Liver (tissue), 9 donors: ENCODE data around the gene GPRC5B. TPM values are rescaled to one million over a fixed set of nuclear protein-coding genes. Genes with fewer than 3 reads are reported as not detected.

Experiments
- DNase-seq: peaks from one replicate; pipeline ENCODE4 v3.0.0-alpha.2; 2017; ENCODE audit warnings: low spot score
- H3K27ac ChIP-seq, 2 donors: one replicate each; pipeline ENCODE4 v1.7.0; 2013; ENCODE audit warnings: inconsistent platforms in 2 of 2, low read length in 2 of 2, control low read depth in 1 of 2, low read depth in 1 of 2, mild to moderate bottlenecking in 1 of 2
- H3K27me3 ChIP-seq, 4 donors: one replicate each; pipeline versions ENCODE4 v1.6.1 to v1.7.0; 2013; ENCODE audit warnings: low read length in 3 of 4, inconsistent platforms in 1 of 4, mild to moderate bottlenecking in 1 of 4, moderate library complexity in 1 of 4; ENCODE audit not compliant: control insufficient read depth in 4 of 4, insufficient read depth in 4 of 4
- H3K36me3 ChIP-seq, 4 donors: one replicate each; pipeline versions ENCODE4 v1.6.1 to v1.7.0; 2013; ENCODE audit warnings: low read length in 3 of 4, mild to moderate bottlenecking in 3 of 4, low read depth in 1 of 4, moderate library complexity in 1 of 4; ENCODE audit not compliant: control insufficient read depth in 4 of 4, insufficient read depth in 3 of 4
- H3K4me1 ChIP-seq, 4 donors: one replicate each; pipeline versions ENCODE4 v1.6.1 to v1.7.0; 2013; ENCODE audit warnings: low read length in 3 of 4, mild to moderate bottlenecking in 3 of 4, moderate library complexity in 1 of 4; ENCODE audit not compliant: control insufficient read depth in 4 of 4, insufficient read depth in 4 of 4
- H3K4me3 ChIP-seq, 3 donors: one replicate each; pipeline versions ENCODE4 v1.6.1 to v1.7.0; 2013; ENCODE audit warnings: low read length in 3 of 3, control low read depth in 1 of 3, low read depth in 1 of 3, mild to moderate bottlenecking in 1 of 3
- H3K9ac ChIP-seq, 2 donors: one replicate each; pipeline ENCODE4 v1.7.0; 2013; ENCODE audit warnings: low read length in 2 of 2, mild to moderate bottlenecking in 2 of 2, moderate library complexity in 2 of 2, control low read depth in 1 of 2, low read depth in 1 of 2
- H3K9me3 ChIP-seq, 4 donors: one replicate each; pipeline versions ENCODE4 v1.6.1 to v1.7.0; 2013; ENCODE audit warnings: low read length in 3 of 4; ENCODE audit not compliant: control insufficient read depth in 4 of 4
- ATF3 ChIP-seq: IDR thresholded peaks from 2 replicates; pipeline ENCODE4 v1.6.1; 2016; ENCODE audit warnings: antibody characterized with exemption
- CTCF ChIP-seq: fragments of 150-350 bp; IDR thresholded peaks from 2 replicates; pipeline ENCODE4 v1.5.1; 2017; ENCODE audit warnings: improper control_type of control experiment, low read depth, low read length; ENCODE audit not compliant: missing input control
- EGR1 ChIP-seq, 2 donors: IDR thresholded peaks; 2 replicates each; pipeline ENCODE4 v1.6.1; 2016 to 2018; ENCODE audit warnings: antibody characterized with exemption in 2 of 2, low read depth in 2 of 2
- FOXA1 ChIP-seq: IDR thresholded peaks from 2 replicates; pipeline ENCODE4 v1.6.1; 2016; ENCODE audit warnings: antibody characterized with exemption
- GABPA ChIP-seq, 2 donors: IDR thresholded peaks in 1 of 2; conservative IDR thresholded peaks in 1 of 2; 2 replicates each; pipeline ENCODE4 v1.6.1; 2016; ENCODE audit warnings: antibody characterized with exemption in 2 of 2, mild to moderate bottlenecking in 1 of 2, moderate library complexity in 1 of 2
- HNF4A ChIP-seq, 2 donors: conservative IDR thresholded peaks; 2 replicates each; pipeline ENCODE4 v1.6.1; 2016; ENCODE audit warnings: antibody characterized with exemption in 2 of 2, mild to moderate bottlenecking in 2 of 2
- HNF4G ChIP-seq: IDR thresholded peaks from 2 replicates; pipeline ENCODE4 v1.6.1; 2016; ENCODE audit warnings: antibody characterized with exemption
- JUND ChIP-seq, 2 donors: IDR thresholded peaks; 2 replicates each; pipeline ENCODE4 v1.6.1; 2016; ENCODE audit warnings: antibody characterized with exemption in 2 of 2
- MAX ChIP-seq: IDR thresholded peaks from 2 replicates; pipeline ENCODE4 v1.6.1; 2016; ENCODE audit warnings: antibody characterized with exemption
- NR2F2 ChIP-seq: IDR thresholded peaks from 2 replicates; pipeline ENCODE4 v1.6.1; 2016; ENCODE audit warnings: antibody characterized with exemption
- RAD21 ChIP-seq, 2 donors: IDR thresholded peaks; 2 replicates each; pipeline ENCODE4 v1.6.1; 2016; ENCODE audit warnings: antibody characterized with exemption in 2 of 2, mild to moderate bottlenecking in 2 of 2
- RXRA ChIP-seq, 2 donors: IDR thresholded peaks; 2 replicates each; pipeline ENCODE4 v1.6.1; 2017 to 2018; ENCODE audit warnings: antibody characterized with exemption in 2 of 2, mild to moderate bottlenecking in 1 of 2
- SP1 ChIP-seq: IDR thresholded peaks from 2 replicates; pipeline ENCODE4 v1.6.1; 2018; ENCODE audit warnings: antibody characterized with exemption, mild to moderate bottlenecking
- TAF1 ChIP-seq: conservative IDR thresholded peaks from 2 replicates; pipeline ENCODE4 v1.6.1; 2016; ENCODE audit warnings: antibody characterized with exemption, mild to moderate bottlenecking
- YY1 ChIP-seq: IDR thresholded peaks from 2 replicates; pipeline ENCODE4 v1.6.1; 2016; ENCODE audit warnings: antibody characterized with exemption, mild to moderate bottlenecking
- WGBS: extraction: QIAGEN DNeasy Blood & Tissue Kit; methylation state at CpG from one replicate; pipeline ENCODE4 v1.1.7; 2013; 5-methylcytosine and 5-hydroxymethylcytosine counted together
- polyA plus RNA-seq, 2 donors: library from polyadenylated mRNA; stranded (reverse) in 1 of 2; unstranded in 1 of 2; fragments of 200-250 nt in 1 of 2; fragments of >200 nt in 1 of 2; fragmentation: Nextera tagmentation in 1 of 2; extraction: Ambion mirVana in 1 of 2; gene quantifications; one replicate each; pipeline versions ENCODE4 v1.2.1 to v1.2.3, GENCODE V29; 2013 to 2015
- total RNA-seq, 2 donors: library from RNA; depleted of rRNA; stranded (reverse); fragments of >200 nt; gene quantifications; one replicate each; pipeline ENCODE4 v1.2.3, GENCODE V29; 2014
- TF ChIP-seq, protein P1 (sequence below): IDR thresholded peaks from 2 replicates; pipeline ENCODE4 v1.6.1; 2016; ENCODE audit warnings: antibody characterized with exemption
- TF ChIP-seq, protein P2 (sequence below): IDR thresholded peaks from 2 replicates; pipeline ENCODE4 v1.6.1; 2016; ENCODE audit warnings: antibody characterized with exemption, mild to moderate bottlenecking
- donor health status: healthy.
- donor health status: healthy.
- donor health status: healthy.
- donor health status: healthy.
- donor health status: healthy.

The GPRC5B gene
- total and polyA plus RNA-seq, 4 donors: 1.5 to 4.7 (median 2.7) TPM

GRCh38 chr16:19830902-19831560, 53.6 kb downstream of the GPRC5B start:
- DNase-seq: no peak
- WGBS: 85% methylated on average over 5 of the region's 5 CpGs
- Histone ChIP-seq H3K9me3 (no peaks in the 10 kb centered on the region), H3K4me3 (no peak overlapping the region), H3K4me1 (peaks cover 0 to 10% (median 3%) of the 10 kb centered on the region in 4 donors), H3K36me3 (no peaks in the 10 kb centered on the region), H3K9ac (no peak overlapping the region), H3K27me3 (no peaks in the 10 kb centered on the region), H3K27ac (no peak overlapping the region)
- TF ChIP-seq TAF1: no peak

- DNase-seq: no peak
- Histone ChIP-seq H3K36me3 (no peaks in the 10 kb centered on the region), H3K9ac (no peak overlapping the region), H3K27ac (no peak overlapping the region), H3K27me3 (no peaks in the 10 kb centered on the region), H3K4me1 (peaks cover 0 to 10% (median 3%) of the 10 kb centered on the region in 4 donors), H3K9me3 (no peaks in the 10 kb centered on the region), H3K4me3 (no peak overlapping the region)
- TF ChIP-seq NR2F2 (no peak), FOXA1 (no peak), TAF1 (no peak), CTCF (no peak), SP1 (no peak), GABPA (IDR thresholded peaks at IDR 0.05 in 1 of 2, conservative IDR thresholded peaks at IDR 0.05 in 1 of 2) (no peak), RAD21 (IDR thresholded peaks at IDR 0.05) (no peak), YY1 (no peak), JUND (IDR thresholded peaks at IDR 0.05) (no peak), MAX (no peak), HNF4A (conservative IDR thresholded peaks at IDR 0.05) (peak in 1 of 2 donors; percentile 33), ATF3 (no peak), EGR1 (IDR thresholded peaks at IDR 0.05; ENCODE audit: low read depth in 2 of 2) (no peak), RXRA (IDR thresholded peaks at IDR 0.05) (peak in 1 of 2 donors; percentile 66), HNF4G (no peak)
- TF ChIP-seq, protein P1, sequence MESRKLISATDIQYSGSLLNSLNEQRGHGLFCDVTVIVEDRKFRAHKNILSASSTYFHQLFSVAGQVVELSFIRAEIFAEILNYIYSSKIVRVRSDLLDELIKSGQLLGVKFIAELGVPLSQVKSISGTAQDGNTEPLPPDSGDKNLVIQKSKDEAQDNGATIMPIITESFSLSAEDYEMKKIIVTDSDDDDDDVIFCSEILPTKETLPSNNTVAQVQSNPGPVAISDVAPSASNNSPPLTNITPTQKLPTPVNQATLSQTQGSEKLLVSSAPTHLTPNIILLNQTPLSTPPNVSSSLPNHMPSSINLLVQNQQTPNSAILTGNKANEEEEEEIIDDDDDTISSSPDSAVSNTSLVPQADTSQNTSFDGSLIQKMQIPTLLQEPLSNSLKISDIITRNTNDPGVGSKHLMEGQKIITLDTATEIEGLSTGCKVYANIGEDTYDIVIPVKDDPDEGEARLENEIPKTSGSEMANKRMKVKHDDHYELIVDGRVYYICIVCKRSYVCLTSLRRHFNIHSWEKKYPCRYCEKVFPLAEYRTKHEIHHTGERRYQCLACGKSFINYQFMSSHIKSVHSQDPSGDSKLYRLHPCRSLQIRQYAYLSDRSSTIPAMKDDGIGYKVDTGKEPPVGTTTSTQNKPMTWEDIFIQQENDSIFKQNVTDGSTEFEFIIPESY: no peak
- TF ChIP-seq, protein P2, sequence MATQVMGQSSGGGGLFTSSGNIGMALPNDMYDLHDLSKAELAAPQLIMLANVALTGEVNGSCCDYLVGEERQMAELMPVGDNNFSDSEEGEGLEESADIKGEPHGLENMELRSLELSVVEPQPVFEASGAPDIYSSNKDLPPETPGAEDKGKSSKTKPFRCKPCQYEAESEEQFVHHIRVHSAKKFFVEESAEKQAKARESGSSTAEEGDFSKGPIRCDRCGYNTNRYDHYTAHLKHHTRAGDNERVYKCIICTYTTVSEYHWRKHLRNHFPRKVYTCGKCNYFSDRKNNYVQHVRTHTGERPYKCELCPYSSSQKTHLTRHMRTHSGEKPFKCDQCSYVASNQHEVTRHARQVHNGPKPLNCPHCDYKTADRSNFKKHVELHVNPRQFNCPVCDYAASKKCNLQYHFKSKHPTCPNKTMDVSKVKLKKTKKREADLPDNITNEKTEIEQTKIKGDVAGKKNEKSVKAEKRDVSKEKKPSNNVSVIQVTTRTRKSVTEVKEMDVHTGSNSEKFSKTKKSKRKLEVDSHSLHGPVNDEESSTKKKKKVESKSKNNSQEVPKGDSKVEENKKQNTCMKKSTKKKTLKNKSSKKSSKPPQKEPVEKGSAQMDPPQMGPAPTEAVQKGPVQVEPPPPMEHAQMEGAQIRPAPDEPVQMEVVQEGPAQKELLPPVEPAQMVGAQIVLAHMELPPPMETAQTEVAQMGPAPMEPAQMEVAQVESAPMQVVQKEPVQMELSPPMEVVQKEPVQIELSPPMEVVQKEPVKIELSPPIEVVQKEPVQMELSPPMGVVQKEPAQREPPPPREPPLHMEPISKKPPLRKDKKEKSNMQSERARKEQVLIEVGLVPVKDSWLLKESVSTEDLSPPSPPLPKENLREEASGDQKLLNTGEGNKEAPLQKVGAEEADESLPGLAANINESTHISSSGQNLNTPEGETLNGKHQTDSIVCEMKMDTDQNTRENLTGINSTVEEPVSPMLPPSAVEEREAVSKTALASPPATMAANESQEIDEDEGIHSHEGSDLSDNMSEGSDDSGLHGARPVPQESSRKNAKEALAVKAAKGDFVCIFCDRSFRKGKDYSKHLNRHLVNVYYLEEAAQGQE: no peak
- whole genome bisulfite sequencing: 62% methylated on average over 9 of the region's 9 CpGs
Observed at GRCh38 chr16:19829844-19830692, 54.6 kb downstream of the GPRC5B start.
